EH (cell line): ENCODE results near the gene EVA1C.
A peak's percentile ranks its signal among the peaks of the same experiment; 100 is the strongest.
"Not testable (repeated sequence)": the region's sequence is repeated elsewhere in the genome, so short reads cannot be mapped to it uniquely, and the experiment has no call there.

ENCODE experiments used
- DNase-seq: peaks from one replicate; pipeline ENCODE4 v3.0.0-alpha.2; 2015; ENCODE audit warnings: low read depth

EVA1C gene

DNA sequence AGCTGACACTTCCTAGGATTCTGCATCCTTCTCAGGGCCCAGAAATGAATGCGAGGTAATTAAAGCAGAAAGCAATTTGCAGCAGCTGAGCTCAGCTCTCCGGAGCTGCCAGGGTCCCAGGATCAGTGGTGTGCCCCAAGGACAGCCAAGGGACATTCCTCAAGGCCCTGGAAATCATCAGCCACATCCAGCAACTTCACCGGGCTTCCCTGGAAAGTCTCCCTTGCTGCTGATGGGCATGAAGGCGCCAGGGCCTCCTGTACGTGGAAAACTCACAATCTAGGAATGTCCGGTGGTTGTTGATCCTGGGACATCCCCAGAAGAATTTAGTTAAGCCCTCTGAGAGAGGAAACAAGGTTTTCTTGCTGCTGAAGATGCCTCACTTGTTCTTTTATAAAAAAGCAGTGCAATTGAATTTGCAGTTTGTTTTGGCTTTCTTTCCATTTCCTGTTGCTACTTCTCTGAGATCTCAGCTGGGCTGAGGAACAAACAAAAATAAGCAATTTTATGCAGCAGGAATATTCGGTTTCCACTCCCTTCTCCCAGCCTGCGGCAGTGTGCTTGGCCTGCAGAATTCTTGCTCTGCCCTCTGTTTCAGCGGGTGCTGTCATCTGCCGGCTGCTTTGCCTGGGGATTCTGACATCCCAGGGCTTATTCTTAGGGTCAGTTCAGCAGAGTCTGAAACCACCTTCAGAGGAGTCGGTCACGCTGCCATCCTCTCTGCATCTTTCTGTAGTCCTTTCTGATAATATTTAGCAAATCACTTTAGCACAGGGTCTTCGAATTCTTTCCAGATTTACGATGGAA, 86.9 kb downstream of the EVA1C start:
- peak; percentile 89 for DNase-seq

DNA sequence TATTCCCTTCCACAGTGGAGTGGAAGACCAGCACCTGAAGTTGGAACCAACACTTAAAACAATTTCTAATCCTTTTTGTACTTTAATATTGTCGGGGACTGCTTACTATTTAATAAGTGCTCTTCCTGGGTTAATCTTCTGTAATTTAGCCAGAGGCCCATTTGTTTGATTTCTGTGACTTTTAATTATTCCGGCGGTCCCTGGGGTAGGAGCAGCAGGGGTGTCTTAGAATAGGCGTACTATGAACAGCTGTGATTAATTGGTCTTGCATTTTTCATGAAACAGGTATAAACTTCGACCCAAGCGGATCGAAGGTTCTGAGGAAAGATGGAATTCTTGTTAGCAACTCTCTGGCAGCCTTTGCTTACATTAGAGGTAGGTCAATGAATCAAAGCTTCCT, 91.1 kb downstream of the EVA1C start:
- not testable (repeated sequence) for DNase-seq

DNA sequence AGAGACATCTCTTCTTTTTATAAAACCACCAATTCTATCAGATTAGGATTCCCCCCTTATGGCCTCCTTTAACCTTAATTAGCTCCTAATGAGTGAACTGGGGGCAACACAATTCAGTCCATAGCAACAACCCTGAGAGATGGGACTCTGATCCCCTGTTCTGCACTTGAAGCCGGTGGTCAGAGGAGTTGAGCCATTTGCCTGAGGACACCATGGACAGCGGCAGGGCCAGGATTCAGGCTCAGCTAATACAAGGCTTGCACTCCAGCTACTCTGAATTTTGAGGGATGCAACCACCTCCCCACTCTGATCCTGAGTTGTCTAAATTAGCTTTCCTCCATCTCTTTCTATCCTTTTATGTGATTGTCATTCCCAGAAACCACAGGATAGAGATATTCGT, 93.3 kb downstream of the EVA1C start:
- DNase-seq: not testable (repeated sequence)

DNA sequence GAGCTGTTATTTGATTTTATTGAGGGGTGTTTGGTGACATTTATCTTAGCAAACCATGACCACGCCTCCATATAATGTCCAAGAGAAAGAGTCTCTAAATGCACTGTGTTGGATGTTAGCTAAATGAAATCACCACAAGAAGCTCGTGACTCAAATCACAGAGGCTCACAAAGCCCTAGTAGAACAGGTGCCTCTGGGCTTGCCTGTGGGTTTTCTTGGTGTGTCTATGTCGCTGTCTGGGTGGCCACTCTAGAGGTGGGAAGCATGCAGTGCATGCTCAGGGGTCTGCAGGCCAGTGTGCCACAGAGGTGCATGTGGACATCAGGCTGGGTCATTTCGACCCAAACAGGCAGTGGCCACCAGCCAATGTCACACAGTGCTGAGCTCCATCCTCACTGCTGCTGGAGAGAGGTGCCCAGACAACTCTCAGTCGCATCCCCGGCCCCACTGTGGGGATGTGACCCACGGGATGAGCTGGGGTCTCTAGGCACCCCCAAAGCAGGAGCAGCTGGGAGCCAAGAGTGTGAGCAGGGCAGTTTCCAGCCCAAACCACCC, 94.0 kb downstream of the EVA1C start:
- DNase-seq: not testable (repeated sequence)

DNA sequence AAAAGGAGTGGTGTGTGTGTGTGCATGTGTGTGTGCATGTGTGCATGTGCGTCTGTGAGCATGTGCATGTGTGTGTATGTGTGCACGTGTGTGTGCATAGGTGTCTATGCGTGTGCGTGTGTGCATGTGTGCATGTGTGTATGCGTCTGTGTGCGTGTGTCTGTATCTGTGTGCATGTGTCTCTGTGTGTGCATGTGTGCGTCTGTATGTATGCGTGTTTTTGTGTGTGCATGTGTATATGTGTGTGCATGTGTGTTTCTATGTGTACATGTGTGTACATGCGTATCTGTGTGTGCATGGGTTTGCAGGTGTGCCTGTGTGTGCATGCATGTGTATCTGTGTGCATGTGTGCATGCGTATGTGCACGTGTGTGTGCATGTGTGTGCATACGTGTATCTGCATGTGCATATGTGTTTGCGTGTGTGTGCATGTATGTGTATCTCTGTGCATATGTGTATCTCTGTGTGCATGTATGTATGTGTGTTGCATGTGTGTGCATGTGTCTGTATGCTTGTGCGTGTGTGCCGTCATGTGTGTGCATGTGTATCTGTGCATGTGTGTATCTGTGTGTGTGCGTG, 94.9 kb downstream of the EVA1C start:
- no peak for DNase-seq

DNA sequence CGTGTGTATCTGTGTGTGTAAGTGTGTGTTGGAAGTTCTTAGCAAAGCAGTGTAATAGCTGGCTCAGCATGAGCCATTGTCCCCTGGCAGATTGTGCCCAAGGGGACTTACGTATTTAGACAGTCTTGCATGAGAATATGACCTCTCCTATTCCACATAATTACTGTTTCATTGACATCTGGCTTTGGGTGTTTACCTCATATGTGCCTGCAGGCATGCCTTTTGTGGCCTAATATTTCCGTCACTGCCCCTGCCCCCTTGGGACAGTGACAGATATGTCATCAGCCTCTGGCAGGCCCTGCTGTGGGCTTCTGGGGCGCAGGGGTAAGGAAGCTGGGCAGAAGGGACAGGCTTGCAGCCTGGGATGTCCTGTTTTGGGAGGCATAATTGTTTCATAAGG, 95.5 kb downstream of the EVA1C start:
- DNase-seq: not testable (repeated sequence)

DNA sequence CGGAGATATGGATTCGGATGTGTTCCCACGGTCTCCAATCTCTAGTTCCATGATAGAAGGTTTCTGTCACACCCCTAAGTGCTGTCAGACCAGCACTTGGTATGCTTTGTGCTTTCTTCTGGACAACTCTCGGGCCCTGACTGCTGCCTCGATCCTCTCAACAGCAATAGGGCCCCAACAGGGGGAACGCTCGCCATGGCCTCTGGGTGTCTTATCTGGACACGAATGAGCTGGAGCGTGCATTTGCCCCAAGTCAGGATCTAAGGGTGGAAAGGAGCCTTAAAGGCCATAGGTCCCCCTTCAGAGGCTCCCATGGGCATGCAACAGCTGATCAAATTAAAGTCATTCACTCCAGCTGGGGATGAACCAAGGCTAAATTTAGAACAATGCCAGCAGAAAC, 96.1 kb downstream of the EVA1C start:
- DNase-seq: no peak

DNA sequence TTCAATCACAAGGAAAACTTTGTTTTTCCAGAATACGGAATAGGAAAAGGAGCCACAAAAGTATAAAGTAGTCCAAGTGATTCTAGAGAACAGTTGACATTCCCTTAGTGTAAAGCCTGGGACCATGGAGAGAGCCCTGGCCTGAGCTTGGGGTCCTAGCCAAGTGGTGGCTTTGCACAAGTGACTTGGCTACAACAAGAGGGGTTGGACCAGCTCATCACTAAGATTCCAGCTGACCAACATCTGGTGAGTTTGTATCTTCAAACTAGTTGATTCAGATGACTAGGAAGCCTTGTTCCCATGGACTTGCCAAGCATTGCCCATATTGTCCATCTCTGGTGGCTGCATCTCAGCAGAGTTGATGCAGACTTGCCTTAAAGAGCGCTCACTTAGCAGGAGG, 96.5 kb downstream of the EVA1C start:
- not testable (repeated sequence) for DNase-seq

DNA sequence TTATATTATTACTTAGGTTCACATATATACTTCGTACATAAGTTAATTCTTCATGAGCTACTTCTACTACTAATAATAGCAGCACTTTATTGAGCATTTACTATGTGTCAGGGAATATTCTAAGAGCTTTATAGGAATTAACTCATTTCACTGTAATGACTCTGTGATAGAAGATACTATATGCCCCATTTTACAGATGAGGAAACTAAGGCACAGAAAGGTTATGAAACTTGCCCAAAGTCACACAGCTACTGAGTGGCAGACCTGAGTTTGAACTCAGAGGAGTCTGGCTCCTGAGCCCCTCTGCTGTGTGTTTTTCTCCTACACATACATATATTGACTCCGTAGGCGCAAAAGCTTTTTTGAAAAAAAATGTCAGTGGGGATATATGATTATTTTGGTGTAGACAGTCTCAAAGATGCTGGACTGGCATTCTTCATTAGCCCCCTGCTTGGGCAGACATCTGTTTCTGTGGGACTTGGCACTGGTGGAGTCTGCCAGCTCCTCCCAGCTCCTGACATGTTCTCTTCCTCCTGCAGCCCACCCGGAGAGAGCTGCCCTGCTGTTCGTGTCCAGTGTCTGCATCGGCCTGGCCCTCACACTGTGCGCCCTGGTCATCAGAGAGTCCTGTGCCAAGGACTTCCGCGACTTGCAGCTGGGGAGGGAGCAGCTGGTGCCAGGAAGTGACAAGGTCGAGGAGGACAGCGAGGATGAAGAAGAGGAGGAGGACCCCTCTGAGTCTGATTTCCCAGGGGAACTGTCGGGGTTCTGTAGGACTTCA, 102.0 kb downstream of the EVA1C start:
- DNase-seq: no peak

DNA sequence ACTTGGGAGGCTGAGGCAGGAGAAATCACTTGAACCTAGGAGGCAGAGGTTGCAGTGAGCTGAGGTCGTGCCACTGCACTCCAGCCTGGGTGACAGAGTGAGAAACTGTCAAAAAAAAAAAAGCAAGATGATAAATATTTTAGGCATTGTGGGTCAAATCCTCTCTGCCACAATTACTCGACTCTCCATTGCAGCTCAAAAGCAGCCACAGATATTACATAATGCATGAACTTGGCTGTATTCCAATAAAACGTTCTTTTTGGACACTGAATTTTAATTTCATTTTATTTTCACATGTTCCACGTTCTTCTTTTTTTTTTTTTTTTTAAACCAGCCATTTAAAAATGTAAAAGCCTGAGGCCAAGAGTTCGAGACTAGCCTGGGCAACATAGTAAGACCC, 103.4 kb downstream of the EVA1C start:
- DNase-seq: peak; percentile 45

DNA sequence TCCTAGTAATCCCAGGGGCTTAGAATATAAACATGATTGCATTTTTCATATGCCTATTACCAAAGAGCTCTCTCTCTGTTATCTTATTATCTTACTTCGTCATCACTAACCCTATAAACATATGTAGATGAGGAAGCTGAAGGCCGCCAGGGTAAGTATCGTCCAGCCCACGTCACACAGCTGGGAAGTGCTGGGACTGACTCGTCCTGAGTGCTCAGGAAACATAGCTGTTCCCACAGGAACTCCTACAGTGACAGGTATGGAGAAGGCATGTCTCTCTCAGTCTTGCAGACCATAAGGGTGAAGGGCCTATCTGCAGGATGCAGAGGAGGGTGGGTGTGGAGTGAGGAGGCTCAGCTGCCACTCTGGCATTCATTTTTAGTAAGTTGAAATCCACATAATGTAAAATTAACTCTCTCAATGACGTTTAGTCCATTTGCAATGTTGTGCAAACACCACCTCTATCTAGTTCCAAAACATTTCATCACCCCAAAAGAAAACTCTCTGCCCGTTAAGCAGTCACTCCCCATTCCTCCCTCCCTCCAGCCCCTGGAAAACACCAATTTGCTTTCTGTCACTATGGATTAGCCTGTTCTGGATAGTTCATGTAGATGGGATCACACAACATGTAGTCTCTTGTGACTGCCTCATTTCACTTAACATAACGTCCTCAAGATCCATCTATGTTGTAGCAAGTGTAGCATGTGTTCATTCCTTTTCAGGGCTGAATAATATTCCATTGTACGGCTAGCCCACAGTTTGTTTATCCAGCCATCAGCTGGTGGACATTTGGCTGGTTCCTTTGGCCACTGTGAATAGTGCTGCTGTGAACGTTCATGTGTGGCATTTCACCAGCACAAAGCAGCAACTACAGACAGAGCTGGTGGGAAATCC, 104.5 kb downstream of the EVA1C start:
- DNase-seq: peak; percentile 96

DNA sequence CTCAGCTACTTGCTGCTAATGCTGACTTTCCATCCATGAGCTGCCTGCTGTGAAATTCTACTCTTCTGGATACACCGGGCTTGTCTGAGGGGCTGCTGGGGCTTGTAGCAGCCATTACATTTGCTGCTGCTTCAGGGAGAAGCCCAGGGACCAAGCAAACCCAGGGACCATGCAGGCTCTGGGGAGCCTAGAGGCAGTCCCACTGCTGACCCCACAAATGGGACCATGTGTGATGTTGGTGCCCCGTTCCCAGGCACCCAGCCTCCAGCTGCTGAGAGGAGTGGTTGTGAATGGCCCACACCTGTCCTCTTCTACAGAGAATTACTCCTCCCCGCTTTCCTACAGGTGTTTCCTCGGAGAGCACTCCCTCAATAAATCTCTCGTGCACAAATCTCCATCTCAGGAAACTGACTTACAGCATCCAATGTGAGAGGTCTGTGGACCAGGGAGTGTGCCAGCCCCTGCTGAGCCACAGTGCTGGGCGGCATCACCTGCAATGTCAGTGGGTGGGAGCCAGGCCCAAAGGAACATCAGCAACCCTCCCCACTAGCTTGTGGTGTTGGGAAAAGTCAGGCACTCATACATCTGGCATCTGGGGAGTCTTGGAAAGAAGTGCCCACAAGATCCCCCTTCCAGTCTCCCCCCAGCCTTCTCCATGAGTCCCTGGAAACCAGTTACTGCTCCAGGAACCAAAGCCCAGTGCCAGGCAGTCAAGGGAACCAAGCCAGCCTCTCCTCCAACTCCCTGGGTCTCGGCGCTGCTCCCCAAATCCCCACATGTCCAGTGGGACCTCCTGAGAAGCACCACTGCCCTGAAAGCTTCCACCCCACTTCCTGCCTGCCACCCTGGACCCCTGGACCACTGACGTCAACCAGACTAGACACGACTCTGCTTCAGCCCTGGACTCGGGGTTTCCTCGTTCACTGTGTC, 107.7 kb downstream of the EVA1C start:
- no peak for DNase-seq

DNA sequence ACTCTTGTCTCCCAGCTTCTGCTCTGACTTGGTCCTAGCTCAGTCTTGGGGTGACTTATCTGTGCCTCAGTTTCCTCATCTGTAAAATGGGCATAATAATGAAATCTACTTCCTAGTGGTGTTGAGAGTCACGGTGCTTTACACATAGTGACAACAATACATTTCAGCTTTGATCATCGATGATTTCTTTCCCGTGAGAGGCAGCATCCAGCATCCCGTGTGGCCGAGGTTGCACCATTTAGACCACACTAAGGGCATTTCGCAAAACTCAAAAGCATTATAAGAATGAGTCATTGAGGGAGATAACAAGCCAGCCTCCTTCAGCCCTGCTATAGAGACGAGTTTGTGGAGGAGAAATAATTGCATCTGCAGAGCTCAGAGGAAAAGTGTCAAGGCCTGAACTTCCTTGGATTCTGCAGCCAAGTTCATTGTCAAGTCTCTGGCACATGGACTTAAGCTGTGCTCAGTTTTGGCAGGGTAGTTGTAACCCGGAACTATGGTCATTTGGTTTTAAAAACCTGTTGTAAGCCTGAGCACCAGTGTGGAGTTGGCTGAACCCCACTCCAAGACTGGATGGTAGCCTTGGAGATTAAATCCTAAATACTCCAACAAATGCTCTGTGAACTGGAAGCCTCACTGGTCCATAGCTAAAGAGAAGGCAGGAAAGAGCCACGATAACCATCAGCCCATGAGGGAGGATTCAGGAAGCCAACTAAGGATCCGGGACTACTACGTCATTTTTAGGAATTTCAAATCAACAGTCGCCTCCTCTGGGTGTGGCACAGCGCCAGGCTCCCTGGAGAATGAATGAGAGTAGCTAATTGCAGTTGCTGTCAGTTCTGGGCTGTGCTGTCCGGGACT, 108.6 kb downstream of the EVA1C start:
- DNase-seq: peak; percentile 98

DNA sequence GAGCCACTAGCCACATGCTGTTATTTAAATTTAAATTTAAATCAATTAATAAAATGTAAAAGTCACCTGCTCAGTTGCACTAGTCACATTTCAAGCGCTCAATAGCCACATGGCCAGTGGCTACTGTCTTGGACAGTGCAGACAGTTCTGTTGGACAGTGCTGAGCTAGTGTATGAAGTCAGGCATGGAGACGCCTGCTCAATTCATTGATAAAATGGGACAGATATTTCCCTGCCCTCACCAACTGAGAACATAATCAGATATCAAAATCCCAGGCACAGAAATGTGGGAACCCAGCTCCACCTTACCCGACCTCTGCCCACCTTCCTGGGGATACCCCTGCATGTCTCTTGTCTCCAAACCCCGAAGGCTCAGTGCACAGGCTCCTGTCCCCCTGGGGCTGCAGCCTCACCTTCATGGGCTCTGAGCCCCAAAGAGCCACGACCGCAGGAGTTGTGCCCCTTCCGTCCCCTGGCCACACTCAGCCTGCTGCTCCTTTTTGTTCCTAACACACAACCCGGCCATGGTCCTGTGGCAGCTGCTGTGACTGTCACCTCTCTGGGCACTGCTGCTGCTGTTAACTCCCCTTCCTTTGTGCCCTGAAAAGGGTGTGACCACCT, 109.3 kb downstream of the EVA1C start:
- DNase-seq: no peak

DNA sequence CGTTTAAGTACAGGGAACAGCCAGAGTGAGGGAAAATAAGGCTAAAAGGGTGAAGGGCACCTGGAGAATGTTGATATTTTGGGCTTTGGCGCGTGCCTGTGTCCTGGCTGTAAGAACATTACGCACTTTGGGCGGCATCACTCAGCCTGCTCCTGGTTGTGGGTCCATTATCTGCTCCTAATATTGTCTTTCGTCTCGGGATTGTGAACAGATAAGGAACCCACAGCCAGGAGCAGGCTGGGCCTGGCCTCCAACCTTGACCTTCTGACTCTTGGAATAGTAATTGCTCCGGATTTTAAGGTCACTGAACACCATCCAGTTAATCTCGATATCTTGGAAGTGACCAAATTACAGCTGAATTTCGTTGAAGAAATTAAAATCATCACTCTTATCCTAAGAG, 111.0 kb downstream of the EVA1C start:
- no peak for DNase-seq

DNA sequence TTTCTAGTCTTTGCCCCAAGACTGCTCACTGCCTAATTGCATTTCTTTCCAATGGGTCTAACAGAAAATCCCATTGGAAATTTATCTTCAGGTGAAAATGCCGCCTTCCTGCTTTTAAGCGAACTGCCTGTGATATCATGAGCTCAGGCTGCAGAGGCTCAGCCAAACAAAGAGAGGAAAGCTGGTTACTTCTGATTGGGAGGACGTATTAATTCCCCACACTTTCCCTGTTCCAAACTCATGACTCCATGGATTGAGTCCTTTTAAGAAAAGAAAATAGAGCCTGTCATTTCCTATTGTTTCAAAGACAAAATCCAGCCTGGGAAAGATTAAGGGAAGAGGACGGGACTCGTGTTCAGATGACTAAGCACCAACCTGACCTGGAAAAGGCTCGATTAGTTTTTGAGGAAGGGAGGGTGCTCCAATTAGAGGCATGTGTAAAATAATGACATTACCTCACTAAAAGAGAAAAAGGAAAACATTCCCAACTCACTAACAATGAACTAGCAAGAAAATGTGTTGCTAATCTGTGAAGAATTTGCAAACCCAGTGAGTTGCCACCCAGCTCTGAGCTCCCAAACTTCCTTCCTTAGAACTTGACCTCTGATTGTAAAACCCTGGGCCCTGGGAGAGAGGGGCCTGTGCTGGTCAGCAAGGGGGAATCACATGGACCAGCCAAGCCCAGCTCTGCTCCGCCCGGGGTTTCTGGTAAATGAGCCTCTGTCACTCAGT, 111.6 kb downstream of the EVA1C start:
- peak; percentile 98 for DNase-seq

DNA sequence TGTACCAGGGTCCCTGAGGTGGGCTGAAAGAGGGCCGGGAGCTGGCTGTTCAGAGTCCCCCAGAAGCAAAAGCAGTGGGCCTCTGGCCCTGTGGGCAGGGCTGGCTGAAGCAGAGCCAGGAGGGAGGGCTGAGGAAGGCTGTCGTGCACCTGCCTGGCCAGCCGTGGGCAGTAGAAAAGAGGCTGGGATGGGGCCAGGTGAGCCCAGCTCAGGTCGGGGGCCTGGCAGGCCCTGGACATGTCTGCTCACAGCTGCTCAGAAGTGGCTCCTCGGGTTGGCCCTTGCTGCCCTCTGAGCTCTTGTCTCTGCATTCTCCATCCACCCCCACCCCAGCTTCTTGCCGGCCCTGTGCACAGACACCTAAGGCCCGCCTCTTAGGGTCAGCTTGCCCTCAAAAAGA, 112.8 kb downstream of the EVA1C start:
- no peak for DNase-seq

DNA sequence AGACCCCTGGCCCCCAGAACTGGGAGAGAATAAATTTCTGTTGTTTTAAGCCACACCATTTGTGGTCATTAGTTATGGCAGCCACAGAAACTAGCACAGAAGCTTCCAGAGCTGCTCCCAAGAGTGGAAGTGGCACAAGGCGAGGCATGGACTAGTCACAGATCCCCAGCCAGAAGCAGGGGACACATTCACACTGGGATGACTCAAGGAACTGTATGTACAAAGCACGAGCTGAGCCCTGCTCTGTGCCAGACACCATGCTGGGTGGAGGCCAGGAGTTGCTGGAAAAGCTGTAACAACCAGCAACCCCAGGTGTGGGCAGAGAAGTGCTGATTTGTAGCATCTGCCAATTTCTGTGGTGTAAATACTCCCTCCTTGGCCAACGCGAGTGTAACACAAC, 117.2 kb downstream of the EVA1C start:
- DNase-seq: no peak
